ENCODE data around the gene SLC38A3. TPM values are rescaled to one million over a fixed set of nuclear protein-coding genes. Genes with fewer than 3 reads are reported as not detected.

The SLC38A3 gene
- total RNA-seq, 4 donors from 2014 or later: 1.3 TPM; not detected in 3

DNA sequence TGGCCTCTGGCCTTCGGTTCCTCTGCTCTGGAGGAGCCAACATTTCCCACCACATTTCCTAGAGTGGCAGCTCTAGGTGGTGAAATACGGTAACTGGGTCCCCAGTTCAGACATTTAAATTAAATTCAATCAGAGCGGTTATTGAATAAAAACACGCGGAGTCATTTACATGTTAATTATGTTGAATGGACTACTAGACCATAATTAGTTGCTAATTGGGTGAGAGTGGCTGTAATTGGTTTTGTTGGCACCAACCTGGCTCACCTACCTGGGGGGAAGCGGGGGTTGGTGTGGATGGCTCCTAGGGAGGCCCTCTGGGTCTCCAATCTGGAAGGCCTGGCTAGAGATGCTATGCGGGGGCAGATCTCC lies 37.2 kb upstream of the SLC38A3 start:
- H3K27ac ChIP-seq: peak overlapping the region in 2 of 4 donors; percentile 49 to 72

DNA sequence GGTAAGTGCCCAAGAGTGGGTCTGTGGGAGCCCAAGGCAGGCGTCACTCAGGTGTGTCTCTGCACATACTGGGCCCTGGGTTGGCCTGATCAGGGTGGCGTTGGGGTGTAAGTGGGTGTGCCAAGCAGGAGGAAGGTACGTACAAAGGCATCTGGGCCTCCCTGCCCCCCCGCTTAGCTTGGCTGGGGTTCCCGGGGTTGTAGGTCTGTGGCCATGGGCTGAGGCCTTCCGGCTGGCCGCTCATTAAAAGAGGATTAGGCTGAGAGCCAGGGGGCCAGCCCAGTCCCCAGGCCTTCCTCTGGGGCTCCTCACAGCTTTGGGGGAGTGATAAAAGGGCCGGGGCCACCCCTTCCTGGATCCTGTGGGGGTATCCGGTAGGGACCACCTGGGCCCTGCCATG lies 36.7 kb upstream of the SLC38A3 start:
- no peak overlapping the region for H3K4me3 ChIP-seq
- DNase-seq: no peak
- no peaks in the 10 kb centered on the region for H3K27me3 ChIP-seq
- H3K36me3 ChIP-seq: no peaks in the 10 kb centered on the region
- TF ChIP-seq, protein P1, sequence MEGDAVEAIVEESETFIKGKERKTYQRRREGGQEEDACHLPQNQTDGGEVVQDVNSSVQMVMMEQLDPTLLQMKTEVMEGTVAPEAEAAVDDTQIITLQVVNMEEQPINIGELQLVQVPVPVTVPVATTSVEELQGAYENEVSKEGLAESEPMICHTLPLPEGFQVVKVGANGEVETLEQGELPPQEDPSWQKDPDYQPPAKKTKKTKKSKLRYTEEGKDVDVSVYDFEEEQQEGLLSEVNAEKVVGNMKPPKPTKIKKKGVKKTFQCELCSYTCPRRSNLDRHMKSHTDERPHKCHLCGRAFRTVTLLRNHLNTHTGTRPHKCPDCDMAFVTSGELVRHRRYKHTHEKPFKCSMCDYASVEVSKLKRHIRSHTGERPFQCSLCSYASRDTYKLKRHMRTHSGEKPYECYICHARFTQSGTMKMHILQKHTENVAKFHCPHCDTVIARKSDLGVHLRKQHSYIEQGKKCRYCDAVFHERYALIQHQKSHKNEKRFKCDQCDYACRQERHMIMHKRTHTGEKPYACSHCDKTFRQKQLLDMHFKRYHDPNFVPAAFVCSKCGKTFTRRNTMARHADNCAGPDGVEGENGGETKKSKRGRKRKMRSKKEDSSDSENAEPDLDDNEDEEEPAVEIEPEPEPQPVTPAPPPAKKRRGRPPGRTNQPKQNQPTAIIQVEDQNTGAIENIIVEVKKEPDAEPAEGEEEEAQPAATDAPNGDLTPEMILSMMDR (IDR thresholded peaks at IDR 0.05): no peak
- no peak for TF ChIP-seq POLR2A (IDR thresholded peaks at IDR 0.05)
- H3K9me3 ChIP-seq: no peaks in the 10 kb centered on the region
- peaks cover 0 to 88% (median 11%) of the 10 kb centered on the region in 4 donors for H3K4me1 ChIP-seq
- peak overlapping the region in 2 of 4 donors; percentile 49 to 72 for H3K27ac ChIP-seq

More for the DNA sequence above, 37.2 kb upstream of the SLC38A3 start:
- no peaks in the 10 kb centered on the region for H3K36me3 ChIP-seq
- no peak overlapping the region for H3K4me3 ChIP-seq
- TF ChIP-seq POLR2A (IDR thresholded peaks at IDR 0.05): no peak
- TF ChIP-seq, protein P1 (IDR thresholded peaks at IDR 0.05): no peak
- peaks cover 0 to 91% (median 11%) of the 10 kb centered on the region in 4 donors for H3K4me1 ChIP-seq
- DNase-seq: no peak
- no peaks in the 10 kb centered on the region for H3K9me3 ChIP-seq
- H3K27me3 ChIP-seq: no peaks in the 10 kb centered on the region

DNA sequence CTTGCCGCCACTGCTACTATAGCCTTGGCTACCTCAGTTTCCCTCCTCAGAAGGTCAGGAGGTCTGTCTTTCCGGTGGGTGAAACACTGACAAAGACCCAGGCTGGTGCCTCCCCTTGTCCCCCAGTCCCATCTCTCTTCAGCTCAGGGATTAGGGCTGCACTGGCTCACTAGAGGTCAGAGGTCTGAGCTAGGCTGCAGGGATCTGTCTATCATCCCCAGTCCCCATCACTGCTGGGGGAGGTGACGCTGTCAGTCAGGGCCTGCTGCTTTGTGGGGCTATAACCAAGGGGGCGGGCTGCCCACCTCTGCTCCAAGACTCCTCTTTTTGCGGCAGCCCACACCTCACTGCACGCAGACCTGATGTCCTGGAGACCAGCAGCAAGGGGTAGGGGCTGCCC lies 36.3 kb upstream of the SLC38A3 start:
- peak overlapping the region in 2 of 4 donors; percentile 25 to 72 for H3K27ac ChIP-seq
- no peak for DNase-seq
- H3K36me3 ChIP-seq: no peaks in the 10 kb centered on the region
- no peak overlapping the region for H3K4me3 ChIP-seq
- H3K9me3 ChIP-seq: no peaks in the 10 kb centered on the region
- no peak for TF ChIP-seq POLR2A (IDR thresholded peaks at IDR 0.05)
- TF ChIP-seq, protein P1 (IDR thresholded peaks at IDR 0.05): no peak
- H3K4me1 ChIP-seq: peaks cover 0 to 84% (median 11%) of the 10 kb centered on the region in 4 donors
- no peaks in the 10 kb centered on the region for H3K27me3 ChIP-seq

DNA sequence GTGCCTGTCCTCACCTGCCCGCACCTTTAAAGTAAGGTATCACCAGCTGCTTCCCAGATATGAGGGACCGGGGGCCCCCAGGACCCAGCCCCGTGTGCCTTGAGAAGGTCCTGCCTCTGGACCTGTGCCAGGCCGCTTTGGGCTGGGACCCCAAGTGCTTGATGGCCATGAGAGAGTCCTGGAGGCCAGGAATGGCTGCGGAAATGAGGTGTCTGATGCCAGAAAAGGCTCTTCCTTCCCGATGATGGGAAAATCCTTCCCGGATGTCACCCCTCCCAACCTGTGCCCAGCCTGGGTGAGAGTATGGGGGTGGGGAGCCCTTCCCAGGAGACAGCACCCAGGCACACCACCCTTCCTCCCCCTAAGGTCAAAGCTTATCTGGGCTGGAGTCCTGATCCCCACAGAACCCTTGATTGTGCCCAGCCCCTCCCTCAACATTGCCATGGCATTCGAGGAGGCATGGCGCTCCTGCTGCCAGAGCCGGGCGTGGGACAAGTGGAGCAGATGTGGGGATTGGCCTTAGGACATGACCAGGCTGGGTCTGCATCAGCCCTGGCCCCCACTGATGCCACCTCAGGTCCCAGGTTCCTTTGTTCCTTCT lies 35.7 kb upstream of the SLC38A3 start:
- H3K27me3 ChIP-seq: no peaks in the 10 kb centered on the region
- H3K36me3 ChIP-seq: no peaks in the 10 kb centered on the region
- H3K9me3 ChIP-seq: no peaks in the 10 kb centered on the region
- H3K27ac ChIP-seq: peak overlapping the region in 2 of 4 donors; percentile 25 to 72
- H3K4me1 ChIP-seq: peaks cover 0 to 80% (median 11%) of the 10 kb centered on the region in 4 donors
- no peak for TF ChIP-seq POLR2A (IDR thresholded peaks at IDR 0.05)
- TF ChIP-seq, protein P1 (IDR thresholded peaks at IDR 0.05): no peak
- no peak overlapping the region for H3K4me3 ChIP-seq
- no peak for DNase-seq

DNA sequence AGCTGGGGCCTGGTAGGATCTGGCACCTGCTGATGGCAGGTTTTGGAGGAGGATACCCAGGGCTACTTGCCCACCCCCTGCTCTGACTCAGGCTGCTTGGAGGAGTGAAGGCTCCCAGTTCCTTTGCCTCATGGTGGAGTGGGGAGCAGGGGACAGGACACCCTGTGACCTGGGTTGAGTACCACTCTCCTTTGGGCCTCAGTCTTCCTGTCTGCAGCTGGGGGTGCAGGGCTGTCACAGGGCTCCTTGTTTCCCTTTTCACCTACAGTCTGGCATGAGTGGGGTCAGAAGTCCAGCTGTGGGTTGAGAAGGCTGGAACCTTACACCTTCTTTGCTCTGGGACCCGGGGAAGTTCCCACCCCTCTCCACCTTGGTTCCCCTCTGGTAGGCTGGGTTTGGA lies 35.2 kb upstream of the SLC38A3 start:
- Histone ChIP-seq H3K27ac (peak overlapping the region in 2 of 4 donors; percentile 25 to 72), H3K9me3 (no peaks in the 10 kb centered on the region)
- no peak for DNase-seq

More for the DNA sequence above, 35.2 kb upstream of the SLC38A3 start:
- no peaks in the 10 kb centered on the region for H3K36me3 ChIP-seq
- peaks cover 0 to 75% (median 11%) of the 10 kb centered on the region in 4 donors for H3K4me1 ChIP-seq
- TF ChIP-seq POLR2A (IDR thresholded peaks at IDR 0.05): no peak
- TF ChIP-seq, protein P1 (IDR thresholded peaks at IDR 0.05): no peak
- H3K27me3 ChIP-seq: no peaks in the 10 kb centered on the region
- no peak overlapping the region for H3K4me3 ChIP-seq

All from Peyer's patch (tissue), 4 donors.